Retinal pigment epithelial cell (primary cell): ENCODE results near the gene DLK1.

Experiments used
- DNase-seq: peaks from one replicate; pipeline ENCODE4 v3.0.0-alpha.2; 2010; ENCODE audit warnings: low read depth
- H3K4me3 ChIP-seq: 2 replicates; pipeline ENCODE4 v1.5.1; 2011; ENCODE audit warnings: mild to moderate bottlenecking, low read length, control low read depth, moderate library complexity
- TF ChIP-seq, protein P1 (sequence below): conservative IDR thresholded peaks from 2 replicates; pipeline ENCODE4 v1.5.1; 2011; ENCODE audit warnings: low read depth, low read length, control low read depth, inconsistent platforms

DLK1 gene

DNA sequence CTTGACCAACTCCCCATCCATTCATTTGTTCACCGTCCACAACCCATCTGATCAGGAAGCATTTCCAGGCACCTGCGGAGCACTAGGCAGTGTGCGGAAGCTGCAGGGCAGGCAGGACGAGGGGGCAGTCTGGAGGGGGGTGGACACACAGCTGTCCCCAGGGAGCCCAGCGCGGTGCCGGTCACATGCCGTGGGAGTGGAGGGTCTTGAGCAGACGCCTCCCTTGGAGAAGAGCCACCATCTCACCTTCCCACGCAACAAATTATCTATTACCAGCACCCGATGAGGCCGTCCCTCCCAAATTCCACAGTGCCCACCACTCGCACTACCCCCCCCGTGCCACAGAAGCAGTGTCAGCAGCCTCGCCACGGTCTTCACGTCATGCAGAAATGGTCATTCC is 10.8 kb downstream of the DLK1 start:
- no peak for DNase-seq
- H3K4me3 ChIP-seq = no peak overlapping the region
- TF ChIP-seq, protein P1, sequence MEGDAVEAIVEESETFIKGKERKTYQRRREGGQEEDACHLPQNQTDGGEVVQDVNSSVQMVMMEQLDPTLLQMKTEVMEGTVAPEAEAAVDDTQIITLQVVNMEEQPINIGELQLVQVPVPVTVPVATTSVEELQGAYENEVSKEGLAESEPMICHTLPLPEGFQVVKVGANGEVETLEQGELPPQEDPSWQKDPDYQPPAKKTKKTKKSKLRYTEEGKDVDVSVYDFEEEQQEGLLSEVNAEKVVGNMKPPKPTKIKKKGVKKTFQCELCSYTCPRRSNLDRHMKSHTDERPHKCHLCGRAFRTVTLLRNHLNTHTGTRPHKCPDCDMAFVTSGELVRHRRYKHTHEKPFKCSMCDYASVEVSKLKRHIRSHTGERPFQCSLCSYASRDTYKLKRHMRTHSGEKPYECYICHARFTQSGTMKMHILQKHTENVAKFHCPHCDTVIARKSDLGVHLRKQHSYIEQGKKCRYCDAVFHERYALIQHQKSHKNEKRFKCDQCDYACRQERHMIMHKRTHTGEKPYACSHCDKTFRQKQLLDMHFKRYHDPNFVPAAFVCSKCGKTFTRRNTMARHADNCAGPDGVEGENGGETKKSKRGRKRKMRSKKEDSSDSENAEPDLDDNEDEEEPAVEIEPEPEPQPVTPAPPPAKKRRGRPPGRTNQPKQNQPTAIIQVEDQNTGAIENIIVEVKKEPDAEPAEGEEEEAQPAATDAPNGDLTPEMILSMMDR = no peak

- H3K4me3 ChIP-seq = no peak overlapping the region
- TF ChIP-seq, protein P1 = no peak
- no peak for DNase-seq
Measured at GRCh38 chr14:100738269-100738691, 11.6 kb downstream of the DLK1 start.

DNA sequence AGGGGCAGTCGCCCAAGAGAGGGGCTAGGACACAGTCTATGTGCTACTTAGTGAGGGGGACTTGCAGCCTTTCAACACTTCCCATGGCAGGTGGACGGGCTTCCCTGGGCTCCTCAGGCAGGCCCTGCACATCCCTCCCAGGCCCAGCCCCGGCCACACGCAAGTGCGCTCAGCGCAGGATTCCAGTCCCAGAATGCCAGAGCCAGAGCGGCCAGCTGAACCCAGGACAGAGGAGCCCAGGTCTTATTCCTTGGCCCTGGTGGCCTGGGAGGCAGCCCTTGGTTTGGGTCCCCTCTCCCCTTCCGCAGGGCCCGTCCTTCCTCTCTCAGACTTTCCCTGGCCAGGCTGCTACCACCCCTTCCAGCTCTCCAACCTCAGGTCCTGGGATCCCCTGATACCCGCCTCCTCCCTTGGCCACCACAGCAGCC is 12.0 kb downstream of the DLK1 start:
- TF ChIP-seq, protein P1 = no peak
- H3K4me3 ChIP-seq = no peak overlapping the region
- DNase-seq = no peak

GRCh38 chr14:100739306-100739705 is 12.6 kb downstream of the DLK1 start:
- TF ChIP-seq, protein P1 = no peak
- DNase-seq = no peak
- no peak overlapping the region for H3K4me3 ChIP-seq

GRCh38 chr14:100740196-100740825 is 13.6 kb downstream of the DLK1 start:
- H3K4me3 ChIP-seq = no peak overlapping the region
- no peak for DNase-seq
- TF ChIP-seq, protein P1 = no peak

GRCh38 chr14:100740929-100741328 is 14.2 kb downstream of the DLK1 start:
- TF ChIP-seq, protein P1 = no peak
- DNase-seq = no peak

GRCh38 chr14:100741966-100742365 is 15.3 kb downstream of the DLK1 start:
- no peak for DNase-seq
- TF ChIP-seq, protein P1 = no peak
- H3K4me3 ChIP-seq = no peak overlapping the region

More at GRCh38 chr14:100740929-100741328, 14.2 kb downstream of the DLK1 start:
- no peak overlapping the region for H3K4me3 ChIP-seq
